NCI-H2029 (cell line): Measurements from ENCODE around the gene UNC13A.
A peak's percentile ranks its signal among the peaks of the same experiment; 100 is the strongest.

Experiments
- DNase-seq: peaks from one replicate; lab custom pipeline; 2025; lab: John Stamatoyannopoulos, UW

Gene UNC13A

GRCh38 chr19:17626456-17627015 is 61.6 kb downstream of the UNC13A start:
- no peak for DNase-seq

- DNase-seq, result no peak
Observed at GRCh38 chr19:17625980-17626379, 62.2 kb downstream of the UNC13A start.

GRCh38 chr19:17625043-17625442 is 63.1 kb downstream of the UNC13A start:
- DNase-seq, result no peak

GRCh38 chr19:17624314-17624991 is 63.7 kb downstream of the UNC13A start:
- DNase-seq, result no peak

- no peak for DNase-seq
Observed at GRCh38 chr19:17623224-17623935, 64.8 kb downstream of the UNC13A start.

- DNase-seq, result no peak
Observed at GRCh38 chr19:17620696-17621095, 67.5 kb downstream of the UNC13A start.

- no peak for DNase-seq
Observed at GRCh38 chr19:17618936-17619335, 69.2 kb downstream of the UNC13A start.

GRCh38 chr19:17618281-17618903 is 69.8 kb downstream of the UNC13A start:
- no peak for DNase-seq

- DNase-seq, result no peak
Observed at GRCh38 chr19:17617807-17618192, 70.4 kb downstream of the UNC13A start.

GRCh38 chr19:17616961-17617806 is 71.0 kb downstream of the UNC13A start:
- no peak for DNase-seq

GRCh38 chr19:17616686-17616960 is 71.5 kb downstream of the UNC13A start:
- no peak for DNase-seq

- no peak for DNase-seq
Observed at GRCh38 chr19:17615889-17616685, 72.1 kb downstream of the UNC13A start.

GRCh38 chr19:17614476-17614875 is 73.7 kb downstream of the UNC13A start:
- DNase-seq, result no peak

- DNase-seq, result no peak
Observed at GRCh38 chr19:17611462-17612244, 76.5 kb downstream of the UNC13A start.

GRCh38 chr19:17610384-17610783 is 77.8 kb downstream of the UNC13A start:
- DNase-seq, result no peak

- DNase-seq, result no peak
Observed at GRCh38 chr19:17607936-17608335, 80.2 kb downstream of the UNC13A start.

GRCh38 chr19:17606590-17607185 is 81.5 kb downstream of the UNC13A start:
- DNase-seq, result no peak

GRCh38 chr19:17605761-17606589 is 82.2 kb downstream of the UNC13A start:
- peak; percentile 85 for DNase-seq

- no peak for DNase-seq
Observed at GRCh38 chr19:17605117-17605516, 83.0 kb downstream of the UNC13A start.
